Measurements from ENCODE around the gene ODR4.
"Not testable (repeated sequence)": the region's sequence is repeated elsewhere in the genome, so short reads cannot be mapped to it uniquely, and the experiment has no call there.

The ODR4 gene

GRCh38 chr1:186375152-186375928, at the start of gene ODR4, which contains the start of gene TPR:
TSS of gene ODR4 (plus strand) at chr1:186375838. CDS start at chr1:186379786, 3,948 bp downstream.
TSS of gene TPR (minus strand) at chr1:186375253. CDS start at chr1:186375028, 225 bp downstream.
- DNase-seq (ENCODE audit: low read depth in 3 of 3, low spot score in 1 of 3), result peak; percentile 87 to 92 (median 89)

GRCh38 chr1:186326009-186326408, 49.6 kb upstream of the ODR4 start:
- DNase-seq (ENCODE audit: low read depth in 3 of 3, low spot score in 1 of 3), result no peak

GRCh38 chr1:186327331-186327730, 48.3 kb upstream of the ODR4 start:
- DNase-seq (ENCODE audit: low read depth in 3 of 3, low spot score in 1 of 3), result no peak

GRCh38 chr1:186330758-186331157, 44.9 kb upstream of the ODR4 start:
- DNase-seq (ENCODE audit: low read depth in 3 of 3, low spot score in 1 of 3), result no peak

- no peak for DNase-seq (ENCODE audit: low read depth in 3 of 3, low spot score in 1 of 3)
Measured at GRCh38 chr1:186337554-186337953, 38.1 kb upstream of the ODR4 start.

- DNase-seq (ENCODE audit: low read depth in 3 of 3, low spot score in 1 of 3), result no peak
Measured at GRCh38 chr1:186340772-186341171, 34.9 kb upstream of the ODR4 start.

GRCh38 chr1:186347837-186348691, 27.6 kb upstream of the ODR4 start:
- DNase-seq (ENCODE audit: low read depth in 3 of 3, low spot score in 1 of 3), result not testable (repeated sequence)

GRCh38 chr1:186374303-186375151, 1.1 kb upstream of the ODR4 start:
- DNase-seq (ENCODE audit: low read depth in 3 of 3, low spot score in 1 of 3), result no peak

GRCh38 chr1:186375929-186376319, 286 bp downstream of the ODR4 start:
- DNase-seq (ENCODE audit: low read depth in 3 of 3, low spot score in 1 of 3), result no peak

- no peak for DNase-seq (ENCODE audit: low read depth in 3 of 3, low spot score in 1 of 3)
Measured at GRCh38 chr1:186386725-186387383, 11.2 kb downstream of the ODR4 start.

- no peak for DNase-seq (ENCODE audit: low read depth in 3 of 3, low spot score in 1 of 3)
Measured at GRCh38 chr1:186390925-186391324, 15.3 kb downstream of the ODR4 start.

GRCh38 chr1:186391841-186392240, 16.2 kb downstream of the ODR4 start:
- no peak for DNase-seq (ENCODE audit: low read depth in 3 of 3, low spot score in 1 of 3)

GRCh38 chr1:186392711-186393110, 17.1 kb downstream of the ODR4 start:
- DNase-seq (ENCODE audit: low read depth in 3 of 3, low spot score in 1 of 3), result not testable (repeated sequence)

- DNase-seq (ENCODE audit: low read depth in 3 of 3, low spot score in 1 of 3), result not testable (repeated sequence)
Measured at GRCh38 chr1:186401446-186401845, 25.8 kb downstream of the ODR4 start.

GRCh38 chr1:186403632-186404031, 28.0 kb downstream of the ODR4 start:
- no peak for DNase-seq (ENCODE audit: low read depth in 3 of 3, low spot score in 1 of 3)

- no peak for DNase-seq (ENCODE audit: low read depth in 3 of 3, low spot score in 1 of 3)
Measured at GRCh38 chr1:186404454-186405051, 28.9 kb downstream of the ODR4 start.

GRCh38 chr1:186409091-186409490, 33.5 kb downstream of the ODR4 start:
- no peak for DNase-seq (ENCODE audit: low read depth in 3 of 3, low spot score in 1 of 3)

GRCh38 chr1:186413319-186413718, 37.7 kb downstream of the ODR4 start:
- no peak for DNase-seq (ENCODE audit: low read depth in 3 of 3, low spot score in 1 of 3)

- no peak for DNase-seq (ENCODE audit: low read depth in 3 of 3, low spot score in 1 of 3)
Measured at GRCh38 chr1:186418503-186418902, 42.9 kb downstream of the ODR4 start.

- no peak for DNase-seq (ENCODE audit: low read depth in 3 of 3, low spot score in 1 of 3)
Measured at GRCh38 chr1:186420311-186420710, 44.7 kb downstream of the ODR4 start.

Data from stimulated activated CD4-positive, alpha-beta T cell treated with anti-CD3 and anti-CD28 coated beads, TNF-alpha, amount 100 ng/mL, for 1 hour (primary cell).